ENCODE measurements around the gene FAM241A.
"Not testable (repeated sequence)": the region's sequence is repeated elsewhere in the genome, so short reads cannot be mapped to it uniquely, and the experiment has no call there.

Gene FAM241A

GRCh38 chr4:112145326-112145789 is at the start of gene FAM241A:
Gene FAM241A, plus strand, starts transcription at chr4:112145454. Its CDS starts 127 bp downstream, at chr4:112145581.
- peak; percentile 66 for DNase-seq

GRCh38 chr4:112098841-112099530 is 46.3 kb upstream of the FAM241A start:
- DNase-seq = no peak

GRCh38 chr4:112099701-112100297 is 45.5 kb upstream of the FAM241A start:
- DNase-seq = peak; percentile 5

GRCh38 chr4:112102875-112103370 is 42.3 kb upstream of the FAM241A start:
- DNase-seq = no peak

GRCh38 chr4:112105201-112105969 is 39.9 kb upstream of the FAM241A start:
- no peak for DNase-seq

- no peak for DNase-seq
Observed at GRCh38 chr4:112109360-112110058, 35.7 kb upstream of the FAM241A start.

- no peak for DNase-seq
Observed at GRCh38 chr4:112110059-112110425, 35.2 kb upstream of the FAM241A start.

GRCh38 chr4:112111306-112111705 is 33.9 kb upstream of the FAM241A start:
- no peak for DNase-seq

GRCh38 chr4:112112095-112112494 is 33.2 kb upstream of the FAM241A start:
- DNase-seq = not testable (repeated sequence)

GRCh38 chr4:112112590-112113170 is 32.6 kb upstream of the FAM241A start:
- DNase-seq = no peak

- no peak for DNase-seq
Observed at GRCh38 chr4:112113864-112114263, 31.4 kb upstream of the FAM241A start.

GRCh38 chr4:112114452-112114851 is 30.8 kb upstream of the FAM241A start:
- no peak for DNase-seq

GRCh38 chr4:112118742-112119352 is 26.4 kb upstream of the FAM241A start:
- no peak for DNase-seq

- no peak for DNase-seq
Observed at GRCh38 chr4:112119353-112119783, 25.9 kb upstream of the FAM241A start.

GRCh38 chr4:112120021-112120420 is 25.2 kb upstream of the FAM241A start:
- no peak for DNase-seq

- no peak for DNase-seq
Observed at GRCh38 chr4:112125416-112125815, 19.8 kb upstream of the FAM241A start.

GRCh38 chr4:112127048-112127637 is 18.1 kb upstream of the FAM241A start:
- DNase-seq = no peak

- peak; percentile 59 for DNase-seq
Observed at GRCh38 chr4:112127803-112128202, 17.5 kb upstream of the FAM241A start.

- DNase-seq = no peak
Observed at GRCh38 chr4:112128452-112128851, 16.8 kb upstream of the FAM241A start.

GRCh38 chr4:112130906-112131305 is 14.3 kb upstream of the FAM241A start:
- no peak for DNase-seq

GRCh38 chr4:112136551-112136950 is 8.7 kb upstream of the FAM241A start:
- no peak for DNase-seq

GRCh38 chr4:112138538-112138937 is 6.7 kb upstream of the FAM241A start:
- DNase-seq = no peak

All from NCI-H226 (cell line).